ENCODE data around the gene RPS14.

RPS14 gene

DNA sequence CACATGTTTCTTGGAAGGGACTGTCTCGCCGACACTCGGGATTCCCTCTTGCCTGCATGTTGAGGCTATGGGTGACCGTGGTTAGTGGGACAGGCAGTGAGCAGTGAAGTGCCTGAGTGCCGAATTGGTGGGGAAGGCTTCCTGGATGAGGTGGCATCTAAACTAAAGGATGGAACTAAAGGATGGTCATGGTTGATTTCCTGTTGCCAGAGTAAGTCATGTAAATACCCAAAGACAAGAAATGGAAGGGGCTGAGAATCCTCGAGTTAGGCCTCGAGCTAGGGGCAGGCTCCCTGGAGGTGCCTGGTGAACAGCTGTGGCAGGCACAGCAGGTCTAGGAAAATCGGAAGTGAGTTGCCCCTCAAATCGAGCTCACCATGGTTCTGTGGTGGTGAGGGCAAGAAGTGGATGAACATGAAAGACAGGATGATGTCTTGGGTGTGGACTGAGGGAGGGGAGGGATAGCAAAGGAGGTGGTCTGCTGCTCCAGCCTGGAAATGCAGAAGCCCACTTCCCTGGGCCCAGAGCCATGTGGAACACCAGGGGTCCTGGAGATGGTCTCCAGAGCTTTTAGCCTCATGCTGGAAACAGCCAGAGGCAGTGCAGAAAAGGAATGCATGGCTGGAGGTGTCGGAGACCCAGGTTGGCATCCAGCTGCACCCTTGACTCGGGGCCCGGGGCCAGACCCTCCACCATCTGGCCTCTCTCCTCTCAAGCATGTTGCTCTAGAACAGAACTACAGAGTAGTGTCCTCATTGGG lies 49.0 kb downstream of the RPS14 start:
- DNase-seq (ENCODE audit: low spot score), result no peak

DNA sequence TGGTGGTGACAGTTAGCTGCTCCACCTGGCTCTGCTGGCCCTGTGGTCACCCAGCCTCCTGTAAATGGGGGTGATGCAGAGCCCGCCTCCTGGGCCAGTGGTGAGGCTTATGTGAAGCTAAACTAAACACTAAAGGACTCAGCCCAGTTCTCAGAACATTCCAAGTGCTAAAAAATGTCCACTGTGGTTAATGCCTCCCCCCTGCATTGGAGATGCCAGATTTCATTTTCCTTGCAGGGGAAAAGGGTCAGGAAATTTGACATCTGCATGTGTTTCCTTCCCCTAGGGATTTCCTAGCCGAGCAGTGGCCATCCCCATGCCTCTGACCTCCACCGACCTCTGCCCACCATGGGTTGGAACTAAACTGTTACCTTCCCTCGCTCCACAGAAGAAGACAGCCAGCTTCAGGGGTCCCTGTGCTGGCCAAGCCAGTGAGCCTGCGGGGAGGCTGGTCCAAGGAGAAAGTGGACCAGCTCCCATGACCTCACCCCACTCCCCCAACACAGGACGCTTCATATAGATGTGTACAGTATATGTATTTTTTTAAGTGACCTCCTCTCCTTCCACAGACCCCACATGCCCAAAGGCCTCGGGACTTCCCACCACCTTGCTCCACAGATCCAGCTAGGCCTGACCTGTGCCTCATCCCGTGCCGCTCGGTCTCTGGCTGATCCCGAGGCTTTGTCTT lies 49.9 kb downstream of the RPS14 start:
- no peak for DNase-seq (ENCODE audit: low spot score)

DNA sequence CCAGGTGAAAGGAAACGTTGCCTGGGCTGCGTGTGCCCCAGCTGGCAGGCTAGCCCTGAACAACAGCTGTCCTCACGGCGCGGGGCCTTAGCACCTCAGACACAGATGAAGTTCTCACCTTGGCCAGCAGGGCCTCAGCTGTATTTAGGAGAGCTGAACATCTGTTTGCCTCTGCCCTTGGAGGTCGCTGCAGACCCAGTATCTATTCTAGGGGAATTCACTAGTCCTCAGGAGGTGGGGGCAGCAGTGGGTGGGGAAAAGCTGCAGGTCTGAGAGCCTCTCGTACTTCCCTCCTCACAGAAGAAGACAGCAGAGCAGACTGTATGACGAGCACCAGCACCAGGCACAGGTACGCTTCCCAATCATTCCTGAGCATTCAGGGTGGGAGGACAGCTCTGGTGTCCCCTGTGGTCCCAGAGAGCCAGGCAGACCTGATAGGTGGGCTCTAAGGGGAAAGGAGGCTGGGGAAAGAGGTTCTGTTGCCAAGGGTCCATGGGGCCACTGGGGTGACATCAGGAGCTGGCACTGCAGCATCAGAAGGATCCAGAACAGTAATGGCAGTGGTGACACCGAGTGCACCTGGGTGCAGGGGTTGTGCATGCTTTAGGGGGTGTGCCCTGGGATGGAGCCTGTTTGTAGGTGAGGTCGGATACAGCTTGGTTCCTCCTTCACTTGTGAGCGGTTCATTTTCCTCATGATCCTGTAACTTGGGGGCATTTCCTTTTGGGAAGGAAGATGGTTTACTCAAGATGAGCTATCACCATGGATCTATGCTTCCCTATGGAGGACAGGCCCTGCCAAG lies 50.6 kb downstream of the RPS14 start:
- no peak for DNase-seq (ENCODE audit: low spot score)

DNA sequence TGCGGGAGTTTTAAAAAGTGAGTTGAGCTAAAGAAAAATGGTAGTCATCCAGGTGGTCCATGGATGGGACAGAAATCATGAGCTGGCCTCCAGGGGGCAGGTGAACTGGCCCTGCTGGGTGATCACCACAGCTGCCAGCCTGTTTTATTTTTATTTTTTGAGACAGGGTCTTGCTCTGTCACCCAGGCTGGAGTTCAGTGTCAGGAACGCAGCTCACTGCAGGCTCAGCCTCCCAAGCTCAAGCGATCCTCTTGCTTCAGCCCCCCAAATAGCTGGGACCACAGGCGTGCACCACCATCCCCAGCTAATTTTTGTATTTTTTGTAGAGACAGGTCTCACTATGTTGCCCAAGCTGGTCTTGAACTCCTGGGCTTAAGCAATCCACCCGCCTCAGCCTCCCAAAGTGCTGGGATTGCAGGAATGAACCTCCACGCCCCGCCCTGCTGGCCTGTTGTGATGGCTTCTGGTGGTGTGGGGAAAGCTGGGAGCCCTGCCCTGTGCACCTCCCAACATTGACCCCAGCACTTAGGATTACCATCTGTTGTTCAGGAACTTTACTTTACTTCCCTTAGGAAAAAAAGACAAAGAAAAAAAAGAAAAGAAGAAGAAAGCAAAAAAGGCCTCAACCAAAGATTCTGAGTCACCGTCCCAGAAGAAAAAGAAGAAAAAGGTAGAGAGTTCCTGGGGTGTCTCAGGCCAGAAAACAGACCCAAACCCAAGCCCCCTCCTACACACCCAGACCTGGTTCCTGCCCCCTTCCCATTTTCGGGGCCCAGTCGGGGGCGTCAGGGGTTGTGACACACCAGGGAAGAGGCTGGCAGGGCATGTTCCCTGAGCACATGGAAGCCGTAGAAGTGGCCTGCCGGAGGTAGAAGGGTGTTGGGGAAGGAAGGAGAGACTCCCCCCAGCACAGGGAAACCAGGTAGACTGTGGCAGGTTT lies 51.5 kb downstream of the RPS14 start:
- DNase-seq (ENCODE audit: low spot score), result no peak

DNA sequence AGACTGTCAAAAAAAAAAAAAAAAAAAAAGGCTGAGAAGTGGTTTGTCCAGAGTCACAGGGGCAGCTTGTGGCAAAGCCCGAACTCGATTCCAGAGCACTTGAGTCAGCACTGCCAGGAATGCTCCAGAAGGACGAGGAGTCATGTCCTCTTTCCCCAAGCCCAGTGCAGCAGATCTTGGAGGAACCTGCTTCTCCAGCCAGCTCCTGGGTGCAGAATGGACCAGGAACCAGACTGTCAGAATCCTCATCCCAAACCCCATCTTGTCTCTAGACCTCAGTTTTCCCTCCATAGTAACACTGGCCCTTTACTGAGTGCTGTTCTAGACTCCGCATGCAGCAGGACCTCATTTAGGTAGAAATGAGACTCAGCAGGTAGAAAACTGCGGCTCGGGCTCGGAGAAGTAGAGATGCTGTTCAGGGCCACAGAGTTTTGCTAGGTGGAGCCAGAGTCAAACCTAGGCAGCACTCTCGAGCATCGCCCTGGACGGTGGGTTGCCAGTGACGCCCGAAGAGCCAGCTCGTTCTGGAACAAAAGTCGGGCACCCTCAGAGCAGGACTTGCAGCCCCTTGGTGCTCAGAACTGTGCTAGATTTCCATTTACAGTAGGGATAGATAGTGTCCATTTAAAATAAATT lies 52.3 kb downstream of the RPS14 start:
- no peak for DNase-seq (ENCODE audit: low spot score)

DNA sequence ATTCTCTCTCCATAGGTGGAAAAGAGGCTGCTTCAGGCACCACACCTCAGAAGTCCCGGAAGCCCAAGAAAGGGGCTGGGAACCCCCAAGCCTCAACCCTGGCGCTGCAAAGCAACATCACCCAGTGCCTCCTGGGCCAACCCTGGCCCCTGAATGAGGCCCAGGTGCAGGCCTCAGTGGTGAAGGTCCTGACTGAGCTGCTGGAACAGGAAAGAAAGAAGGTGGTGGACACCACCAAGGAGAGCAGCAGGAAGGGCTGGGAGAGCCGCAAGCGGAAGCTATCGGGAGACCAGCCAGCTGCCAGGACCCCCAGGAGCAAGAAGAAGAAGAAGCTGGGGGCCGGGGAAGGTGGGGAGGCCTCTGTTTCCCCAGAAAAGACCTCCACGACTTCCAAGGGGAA lies 53.3 kb downstream of the RPS14 start:
- no peak for DNase-seq (ENCODE audit: low spot score)

DNA sequence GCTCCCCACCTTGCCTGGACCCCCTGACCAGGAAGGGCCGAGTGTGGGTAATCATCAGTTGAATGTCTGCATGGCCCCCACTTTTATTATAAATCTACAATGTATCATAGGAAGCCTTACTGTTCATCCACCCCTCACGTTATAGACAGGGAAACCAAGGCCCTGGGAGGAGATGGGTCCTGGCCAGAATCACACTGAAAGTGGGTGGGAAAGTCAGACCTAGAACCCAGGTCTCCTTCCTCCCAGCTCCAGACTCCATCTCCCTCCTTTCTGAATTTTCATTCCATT lies 53.9 kb downstream of the RPS14 start:
- no peak for DNase-seq (ENCODE audit: low spot score)

DNA sequence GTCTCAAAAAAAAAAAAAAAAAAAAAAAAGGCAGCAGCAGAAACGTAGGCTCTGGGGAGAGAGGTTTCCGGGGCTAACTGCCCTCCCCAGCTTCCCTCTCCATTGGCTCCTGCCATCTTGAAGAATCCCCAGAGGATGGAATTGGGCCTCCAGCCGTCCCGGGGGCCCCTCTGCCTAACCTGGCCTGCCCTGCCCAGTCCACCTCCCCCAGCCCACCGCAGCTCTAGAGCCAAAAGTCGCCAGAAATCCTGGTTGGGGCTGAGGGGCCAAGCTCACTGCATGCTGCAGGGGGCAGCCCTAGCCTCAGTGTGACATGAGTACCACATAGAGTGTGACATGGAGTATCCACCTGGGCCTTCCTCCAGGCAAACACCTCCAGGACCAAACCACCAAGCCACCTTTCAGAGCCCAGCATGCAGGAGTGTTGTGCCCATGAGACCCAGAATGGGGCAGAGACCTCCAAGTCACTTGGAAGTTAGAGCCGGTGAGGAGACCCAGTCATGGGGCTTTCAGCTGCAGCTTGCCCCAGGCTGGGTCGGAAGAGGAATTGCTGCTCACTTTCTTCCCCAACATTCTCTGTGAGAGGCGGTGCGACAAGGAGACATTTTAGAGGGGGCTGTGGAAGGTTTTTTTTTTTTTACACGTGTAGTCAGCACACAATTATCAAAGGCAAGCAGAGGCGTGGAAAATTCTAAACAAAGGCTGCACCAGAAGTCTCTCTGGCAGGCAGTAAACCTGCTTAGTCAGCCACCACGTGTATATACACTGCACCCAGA lies 54.4 kb downstream of the RPS14 start:
- no peak for DNase-seq (ENCODE audit: low spot score)

DNA sequence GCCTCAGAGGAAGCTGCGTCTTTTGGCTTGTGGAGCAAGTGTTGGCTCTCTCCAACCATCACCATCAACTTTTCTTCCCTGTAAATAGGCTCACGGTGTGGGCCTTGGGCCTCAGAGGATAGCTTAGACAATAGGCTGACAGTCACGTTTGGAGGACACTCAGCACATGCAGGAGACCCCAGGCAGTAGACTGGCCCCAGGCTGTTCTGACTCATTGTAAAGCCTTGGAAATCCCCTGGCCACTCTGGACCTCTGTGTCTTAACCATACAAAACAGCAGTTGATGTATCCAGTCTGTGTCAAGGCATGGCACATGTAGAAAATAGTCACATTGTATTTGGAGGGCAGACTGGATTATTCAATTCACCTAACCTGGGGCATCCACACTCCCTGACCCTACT lies 55.4 kb downstream of the RPS14 start:
- no peak for DNase-seq (ENCODE audit: low spot score)

DNA sequence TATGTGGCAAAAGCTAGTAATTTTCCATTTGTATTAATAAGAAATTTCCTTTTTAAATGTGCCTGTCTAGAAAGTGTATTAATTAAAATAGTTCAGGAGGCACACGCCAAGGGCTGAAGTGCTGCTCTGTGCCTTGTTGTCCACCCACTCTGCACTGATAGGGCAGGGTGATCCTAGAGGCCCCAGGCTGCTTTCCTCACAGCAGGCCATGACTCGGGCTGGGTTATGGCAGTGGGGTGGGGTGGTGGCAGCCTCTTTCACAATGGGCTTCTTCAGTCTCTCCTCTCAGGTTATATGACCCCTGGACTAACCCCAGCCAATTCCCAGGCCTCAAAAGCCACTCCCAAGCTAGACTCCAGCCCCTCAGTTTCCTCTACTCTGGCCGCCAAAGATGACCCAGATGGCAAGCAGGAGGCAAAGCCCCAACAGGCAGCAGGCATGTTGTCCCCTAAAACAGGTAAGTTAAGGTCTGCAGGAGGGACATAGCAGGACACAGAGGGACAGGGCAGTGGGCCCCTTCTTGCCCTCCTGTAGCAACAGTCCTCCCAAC lies 56.4 kb downstream of the RPS14 start:
- no peak for DNase-seq (ENCODE audit: low spot score)

DNA sequence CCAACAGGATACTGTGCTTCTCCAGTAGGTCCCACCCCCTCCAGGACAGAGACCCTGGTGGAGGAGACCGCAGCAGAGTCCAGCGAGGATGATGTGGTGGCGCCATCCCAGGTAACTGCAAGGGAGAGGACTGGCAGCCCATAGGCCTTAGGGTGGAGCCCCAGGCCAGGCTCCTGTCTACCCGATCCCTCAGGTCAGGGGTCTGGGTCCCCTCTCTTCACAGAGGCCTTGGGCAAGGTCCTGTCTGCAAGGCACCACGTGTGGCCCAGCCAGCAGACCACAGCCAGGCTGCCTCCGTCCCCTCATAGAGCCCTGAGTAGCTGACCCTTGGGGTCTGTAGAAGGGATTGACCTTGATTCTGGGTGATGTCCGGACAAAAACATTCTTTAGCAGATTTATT lies 56.9 kb downstream of the RPS14 start:
- DNase-seq (ENCODE audit: low spot score), result no peak

Data from ecto neural progenitor cell (in vitro differentiated cells).